Amniotic epithelial cell (primary cell): ENCODE data around the gene ZCWPW1.
"Not testable (repeated sequence)": the region's sequence is repeated elsewhere in the genome, so short reads cannot be mapped to it uniquely, and the experiment has no call there.

Experiments
- DNase-seq: peaks from one replicate; pipeline ENCODE4 v3.0.0-alpha.2; 2010; ENCODE audit warnings: low read depth

The ZCWPW1 gene

GRCh38 chr7:100352984-100353684 is 75.4 kb downstream of the ZCWPW1 start:
- no peak for DNase-seq

GRCh38 chr7:100352230-100352781 is 76.2 kb downstream of the ZCWPW1 start:
- not testable (repeated sequence) for DNase-seq

- no peak for DNase-seq
Measured at GRCh38 chr7:100351657-100352058, 76.8 kb downstream of the ZCWPW1 start.
